SK-N-SH (cell line): ENCODE results near the gene CFDP1.

ENCODE experiments used
- CTCF ChIP-seq: fragments of 200-600 bp; sonication (generic); IDR thresholded peaks from 2 replicates; pipeline ENCODE4 v1.6.1; 2017; ENCODE audit warnings: antibody characterized with exemption, mild to moderate bottlenecking, moderate library complexity
- EZH2phosphoT487 ChIP-seq: fragments of 200-600 bp; sonication (generic); IDR thresholded peaks from 2 replicates; pipeline ENCODE4 v1.6.1; 2017; ENCODE audit warnings: low read depth, mixed run types, mild to moderate bottlenecking, antibody characterized with exemption, moderate library complexity, borderline replicate concordance
- FOXM1 ChIP-seq: IDR thresholded peaks from 2 replicates; pipeline ENCODE4 v1.4.0; 2012; ENCODE audit warnings: low read depth, mild to moderate bottlenecking
- GABPA ChIP-seq: IDR thresholded peaks from 2 replicates; pipeline ENCODE4 v1.4.0; 2012; ENCODE audit warnings: low read depth, mild to moderate bottlenecking
- JUND ChIP-seq: IDR thresholded peaks from 2 replicates; pipeline ENCODE4 v1.4.0; 2012
- PBX3 ChIP-seq: IDR thresholded peaks from 2 replicates; pipeline ENCODE4; 2012
- RFX5 ChIP-seq: IDR thresholded peaks from 2 replicates; pipeline ENCODE4 v1.6.1; 2012; ENCODE audit warnings: mild to moderate bottlenecking, improper control_type of control experiment, low read length
- USF1 ChIP-seq: IDR thresholded peaks from 2 replicates; pipeline ENCODE4 v1.4.0; 2012; ENCODE audit warnings: low read depth, borderline replicate concordance

GRCh38 chr16:75286389-75286788 lies 146.9 kb downstream of the CFDP1 start:
- TF ChIP-seq USF1, result no peak
- no peak for TF ChIP-seq GABPA
- no peak for TF ChIP-seq JUND
- no peak for TF ChIP-seq PBX3
- TF ChIP-seq FOXM1, result no peak
- TF ChIP-seq EZH2phosphoT487, result no peak
- TF ChIP-seq CTCF, result no peak
- no peak for TF ChIP-seq RFX5
